SJCRH30 (cell line): ENCODE results near the gene GLOD4. TPM values are rescaled to one million over a fixed set of nuclear protein-coding genes. Genes with fewer than 3 reads are reported as not detected.
"Not testable (repeated sequence)": the region's sequence is repeated elsewhere in the genome, so short reads cannot be mapped to it uniquely, and the experiment has no call there.

ENCODE experiments used
- DNase-seq, 2 experiments: peaks; one replicate each; pipeline ENCODE4 v3.0.0-alpha.2; 2015 to 2020
- H3K27ac ChIP-seq: fragments of 250-450 bp; sonication (Bioruptor Pico); 2 replicates; pipeline ENCODE4 v1.5.1; 2020; ENCODE audit warnings: mild to moderate bottlenecking, moderate library complexity
- H3K27me3 ChIP-seq: fragments of 250-450 bp; sonication (Bioruptor Pico); 2 replicates; pipeline ENCODE4 v1.5.1; 2020; ENCODE audit warnings: mild to moderate bottlenecking, moderate library complexity
- H3K36me3 ChIP-seq: fragments of 250-450 bp; sonication (Bioruptor Pico); 2 replicates; pipeline ENCODE4 v1.5.1; 2020; ENCODE audit warnings: mild to moderate bottlenecking, moderate library complexity
- H3K4me1 ChIP-seq: fragments of 250-450 bp; sonication (Bioruptor Pico); 2 replicates; pipeline ENCODE4 v1.5.1; 2020; ENCODE audit warnings: mild to moderate bottlenecking, moderate library complexity
- H3K4me3 ChIP-seq: fragments of 250-450 bp; sonication (Bioruptor Pico); 2 replicates; pipeline ENCODE4 v1.5.1; 2020; ENCODE audit warnings: mild to moderate bottlenecking, moderate library complexity
- H3K9me3 ChIP-seq: fragments of 250-450 bp; sonication (Bioruptor Pico); replicated peaks from 2 replicates; pipeline ENCODE4 v1.5.1; 2020; ENCODE audit warnings: mild to moderate bottlenecking, moderate library complexity
- total RNA-seq: library from RNA; depleted of rRNA; stranded (reverse); fragments of >200 nt; shearing (Covaris generic); gene quantifications from 2 replicates; pipeline ENCODE4 v1.2.3, GENCODE V29; 2014; rRNA removed

GLOD4 gene
- total RNA-seq, result 34.6 and 45.0 TPM in 2 replicates

- H3K36me3 ChIP-seq, result no peaks in the 10 kb centered on the region
- no peaks in the 10 kb centered on the region for H3K27me3 ChIP-seq
- DNase-seq, result peak; percentile 81 to 85
- H3K9me3 ChIP-seq, result no peaks in the 10 kb centered on the region
- no peaks in the 10 kb centered on the region for H3K4me1 ChIP-seq
- peak within 1 kb of the TSS; percentile 77 for H3K4me3 ChIP-seq
- peak within 1 kb of the TSS; percentile 58 for H3K27ac ChIP-seq
Measured at GRCh38 chr17:781805-782731, at the start of gene GLOD4, which contains the start of gene MRM3. Gene GLOD4, minus strand, starts transcription at chr17:782280. Its CDS starts 25 bp downstream, at chr17:782255. Gene MRM3, plus strand, starts transcription at chr17:782353. Its CDS starts 26 bp downstream, at chr17:782379.

GRCh38 chr17:830950-831349 is 48.9 kb upstream of the GLOD4 start:
- Histone ChIP-seq H3K27me3 (no peaks in the 10 kb centered on the region), H3K4me3 (no peak overlapping the region), H3K27ac (no peak overlapping the region), H3K9me3 (no peaks in the 10 kb centered on the region), H3K4me1 (no peaks in the 10 kb centered on the region), H3K36me3 (no peaks in the 10 kb centered on the region)
- DNase-seq, result no peak

- DNase-seq, result no peak
- H3K27me3 ChIP-seq, result no peaks in the 10 kb centered on the region
- no peak overlapping the region for H3K27ac ChIP-seq
- H3K9me3 ChIP-seq, result no peaks in the 10 kb centered on the region
- no peaks in the 10 kb centered on the region for H3K36me3 ChIP-seq
- H3K4me3 ChIP-seq, result no peak overlapping the region
- H3K4me1 ChIP-seq, result no peaks in the 10 kb centered on the region
Measured at GRCh38 chr17:830381-830780, 48.3 kb upstream of the GLOD4 start.

GRCh38 chr17:829614-830013 is 47.5 kb upstream of the GLOD4 start:
- H3K36me3 ChIP-seq, H3K27me3 ChIP-seq, DNase-seq, H3K4me1 ChIP-seq, H3K4me3 ChIP-seq, H3K9me3 ChIP-seq, H3K27ac ChIP-seq: not testable (repeated sequence)

- H3K4me1 ChIP-seq, result no peaks in the 10 kb centered on the region
- no peaks in the 10 kb centered on the region for H3K9me3 ChIP-seq
- DNase-seq, result no peak
- no peak overlapping the region for H3K27ac ChIP-seq
- no peak overlapping the region for H3K4me3 ChIP-seq
- H3K36me3 ChIP-seq, result no peaks in the 10 kb centered on the region
- H3K27me3 ChIP-seq, result no peaks in the 10 kb centered on the region
Measured at GRCh38 chr17:828761-829160, 46.7 kb upstream of the GLOD4 start.

GRCh38 chr17:826778-827177 is 44.7 kb upstream of the GLOD4 start:
- Histone ChIP-seq H3K9me3 (no peaks in the 10 kb centered on the region), H3K27me3 (no peaks in the 10 kb centered on the region), H3K36me3 (no peaks in the 10 kb centered on the region), H3K4me1 (no peaks in the 10 kb centered on the region), H3K4me3 (no peak overlapping the region), H3K27ac (no peak overlapping the region)
- DNase-seq, result no peak

- Histone ChIP-seq H3K4me1 (no peaks in the 10 kb centered on the region), H3K36me3 (no peaks in the 10 kb centered on the region), H3K27me3 (no peaks in the 10 kb centered on the region), H3K27ac (no peak overlapping the region), H3K4me3 (no peak overlapping the region), H3K9me3 (no peaks in the 10 kb centered on the region)
- no peak for DNase-seq
Measured at GRCh38 chr17:825216-825615, 43.1 kb upstream of the GLOD4 start.

- Histone ChIP-seq H3K9me3 (no peaks in the 10 kb centered on the region), H3K27ac (no peak overlapping the region), H3K27me3 (no peaks in the 10 kb centered on the region), H3K4me1 (no peaks in the 10 kb centered on the region), H3K36me3 (no peaks in the 10 kb centered on the region), H3K4me3 (no peak overlapping the region)
- no peak for DNase-seq
Measured at GRCh38 chr17:824378-824777, 42.3 kb upstream of the GLOD4 start.

GRCh38 chr17:823501-823902 is 41.4 kb upstream of the GLOD4 start:
- H3K4me3 ChIP-seq, result no peak overlapping the region
- no peaks in the 10 kb centered on the region for H3K27me3 ChIP-seq
- H3K9me3 ChIP-seq, result no peaks in the 10 kb centered on the region
- no peak overlapping the region for H3K27ac ChIP-seq
- no peaks in the 10 kb centered on the region for H3K4me1 ChIP-seq
- no peak for DNase-seq
- no peaks in the 10 kb centered on the region for H3K36me3 ChIP-seq

GRCh38 chr17:819251-819650 is 37.2 kb upstream of the GLOD4 start:
- DNase-seq, result no peak
- no peaks in the 10 kb centered on the region for H3K27me3 ChIP-seq
- H3K9me3 ChIP-seq, result no peaks in the 10 kb centered on the region
- no peak overlapping the region for H3K4me3 ChIP-seq
- no peak overlapping the region for H3K27ac ChIP-seq
- no peaks in the 10 kb centered on the region for H3K4me1 ChIP-seq
- no peaks in the 10 kb centered on the region for H3K36me3 ChIP-seq

GRCh38 chr17:814371-814770 is 32.3 kb upstream of the GLOD4 start:
- Histone ChIP-seq H3K36me3 (0 out of 2 replicates have a peak, but pooled peaks cover 4% of the 10 kb centered on the region), H3K27me3 (no peaks in the 10 kb centered on the region), H3K9me3 (no peaks in the 10 kb centered on the region), H3K4me1 (no peaks in the 10 kb centered on the region), H3K4me3 (no peak overlapping the region), H3K27ac (no peak overlapping the region)
- DNase-seq, result no peak

GRCh38 chr17:812638-813204 is 30.6 kb upstream of the GLOD4 start:
- no peak for DNase-seq
- Histone ChIP-seq H3K9me3 (no peaks in the 10 kb centered on the region), H3K4me1 (no peaks in the 10 kb centered on the region), H3K36me3 (0 out of 2 replicates have a peak, but pooled peaks cover 4% of the 10 kb centered on the region), H3K4me3 (no peak overlapping the region), H3K27ac (no peak overlapping the region), H3K27me3 (no peaks in the 10 kb centered on the region)

GRCh38 chr17:811051-811784 is 29.1 kb upstream of the GLOD4 start:
- Histone ChIP-seq H3K27ac (no peak overlapping the region), H3K27me3 (no peaks in the 10 kb centered on the region), H3K36me3 (0 out of 2 replicates have a peak, but pooled peaks cover 4% of the 10 kb centered on the region)

GRCh38 chr17:807523-808294 is 25.6 kb upstream of the GLOD4 start:
- no peak for DNase-seq
- no peaks in the 10 kb centered on the region for H3K27me3 ChIP-seq
- H3K36me3 ChIP-seq, result 0 out of 2 replicates have a peak, but pooled peaks cover under 1% of the 10 kb centered on the region
- no peak overlapping the region for H3K27ac ChIP-seq
- H3K9me3 ChIP-seq, result no peaks in the 10 kb centered on the region
- no peaks in the 10 kb centered on the region for H3K4me1 ChIP-seq
- H3K4me3 ChIP-seq, result no peak overlapping the region

More at GRCh38 chr17:811051-811784, 29.1 kb upstream of the GLOD4 start:
- no peak for DNase-seq
- H3K9me3 ChIP-seq, result no peaks in the 10 kb centered on the region
- H3K4me1 ChIP-seq, result no peaks in the 10 kb centered on the region
- no peak overlapping the region for H3K4me3 ChIP-seq
